BJ (cell line): ENCODE measurements around the gene OPA3. TPM values are rescaled to one million over a fixed set of nuclear protein-coding genes. Genes with fewer than 3 reads are reported as not detected.

Experiments used
- CTCF ChIA-PET: fragments of 350-600 bp; formaldehyde crosslinking; extraction: SDS; loops from one replicate; lab custom pipeline; 2021; ENCODE audit warnings: antibody characterized with exemption, inconsistent platforms; lab: Yijun Ruan, JAX
- POLR2A ChIA-PET: fragments of 300-600 bp; sonication (Branson Sonifier 250); formaldehyde crosslinking; extraction: SDS; loops from one replicate; lab custom pipeline; 2021; ENCODE audit warnings: antibody characterized with exemption; lab: Charles Lee
- DNase-seq: peaks from one replicate; pipeline ENCODE4 v3.0.0-alpha.2; 2011; ENCODE audit warnings: low read depth
- H3K27me3 ChIP-seq: 2 replicates; pipeline ENCODE4 v1.6.0; 2011; ENCODE audit warnings: low read length; ENCODE audit not compliant: control insufficient read depth, insufficient read depth
- H3K36me3 ChIP-seq: 2 replicates; pipeline ENCODE4 v1.5.1; 2011; ENCODE audit warnings: low read length; ENCODE audit not compliant: control insufficient read depth, insufficient read depth
- H3K4me3 ChIP-seq: 2 replicates; pipeline ENCODE4 v1.5.1; 2011; ENCODE audit warnings: low read depth, mild to moderate bottlenecking, control low read depth, low read length
- CTCF ChIP-seq: IDR thresholded peaks from 2 replicates; pipeline ENCODE4 v1.5.1; 2011; ENCODE audit warnings: low read depth, mild to moderate bottlenecking, control low read depth, inconsistent platforms, low read length, moderate library complexity; ENCODE audit not compliant: insufficient read depth
- polyA plus RNA-seq: library from polyadenylated mRNA; depleted of rRNA; stranded (reverse); fragments of >200 nt; gene quantifications from 2 replicates; pipeline ENCODE4 v1.2.3, GENCODE V29; 2011

OPA3 gene
- polyA plus RNA-seq, 1 experiment = 15.1 TPM

- DNase-seq = no peak
- no peaks in the 10 kb centered on the region for H3K27me3 ChIP-seq
- H3K4me3 ChIP-seq = no peak overlapping the region
- ChIA-PET CTCF (interaction anchor here (1.1 kb wide), 1 partner anchor 119 kb away, joined by 10 read pairs; no protein-coding TSS in a partner anchor), POLR2A (no interaction called here)
- peak; percentile 85 for TF ChIP-seq CTCF
- peaks cover 42% of the 10 kb centered on the region for H3K36me3 ChIP-seq
These were observed 60.9 kb downstream of the OPA3 start for GRCh38 chr19:45523642-45524256.

- H3K4me3 ChIP-seq = no peak overlapping the region
- DNase-seq = no peak
- H3K27me3 ChIP-seq = no peaks in the 10 kb centered on the region
- ChIA-PET CTCF (interaction anchor here (1.1 kb wide), 2 partner anchors 120 to 172 kb away, joined by 3 to 4 read pairs; no protein-coding TSS in a partner anchor), POLR2A (no interaction called here)
- H3K36me3 ChIP-seq = peaks cover 39% of the 10 kb centered on the region
- no peak for TF ChIP-seq CTCF
These were observed 62.3 kb downstream of the OPA3 start for GRCh38 chr19:45522010-45522941.

GRCh38 chr19:45518469-45518826 lies 66.2 kb downstream of the OPA3 start:
- ChIA-PET CTCF (interaction anchor here (0.6 to 0.7 kb wide), 2 partner anchors 79 to 162 kb away, joined by 3 to 5 read pairs; no protein-coding TSS in a partner anchor), POLR2A (no interaction called here)
- Histone ChIP-seq H3K36me3 (peaks cover 27% of the 10 kb centered on the region), H3K27me3 (no peaks in the 10 kb centered on the region), H3K4me3 (no peak overlapping the region)
- TF ChIP-seq CTCF = no peak
- DNase-seq = no peak

GRCh38 chr19:45517641-45518468 lies 66.7 kb downstream of the OPA3 start:
- CTCF ChIA-PET = interaction anchor here (0.6 to 0.7 kb wide), 2 partner anchors 78 to 163 kb away, joined by 3 to 5 read pairs; no protein-coding TSS in a partner anchor
- POLR2A ChIA-PET = no interaction called here
- no peak overlapping the region for H3K4me3 ChIP-seq
- H3K27me3 ChIP-seq = no peaks in the 10 kb centered on the region
- peaks cover 27% of the 10 kb centered on the region for H3K36me3 ChIP-seq
- DNase-seq = no peak
- no peak for TF ChIP-seq CTCF
